Measurements from ENCODE around the gene ABL2. TPM values are rescaled to one million over a fixed set of nuclear protein-coding genes. Genes with fewer than 3 reads are reported as not detected.
A peak's percentile ranks its signal among the peaks of the same experiment; 100 is the strongest.

Gene ABL2
- total RNA-seq, 2 experiments from 2014 or later = 8.2 to 8.4 TPM

DNA sequence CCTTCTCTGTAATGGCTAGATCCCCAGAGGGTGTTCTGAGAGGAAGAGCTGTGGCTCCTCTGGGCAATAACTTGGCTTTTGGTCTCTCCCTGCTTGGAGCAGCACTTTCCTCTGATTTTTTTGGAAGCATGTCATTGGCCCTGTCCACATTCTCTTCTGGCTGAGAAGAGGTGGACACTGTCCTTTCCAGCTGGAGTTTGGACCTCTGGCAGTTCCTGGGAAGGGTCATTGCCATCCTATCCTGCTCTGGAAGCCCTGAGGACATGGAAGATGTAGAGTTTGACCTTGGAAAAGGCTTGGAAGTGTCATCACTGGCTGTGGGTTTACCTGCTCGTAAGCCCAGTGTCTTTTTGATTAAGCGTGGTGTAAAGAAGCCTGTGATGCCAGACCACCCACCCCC is 120.8 kb downstream of the ABL2 start:
- TF ChIP-seq, protein P1, sequence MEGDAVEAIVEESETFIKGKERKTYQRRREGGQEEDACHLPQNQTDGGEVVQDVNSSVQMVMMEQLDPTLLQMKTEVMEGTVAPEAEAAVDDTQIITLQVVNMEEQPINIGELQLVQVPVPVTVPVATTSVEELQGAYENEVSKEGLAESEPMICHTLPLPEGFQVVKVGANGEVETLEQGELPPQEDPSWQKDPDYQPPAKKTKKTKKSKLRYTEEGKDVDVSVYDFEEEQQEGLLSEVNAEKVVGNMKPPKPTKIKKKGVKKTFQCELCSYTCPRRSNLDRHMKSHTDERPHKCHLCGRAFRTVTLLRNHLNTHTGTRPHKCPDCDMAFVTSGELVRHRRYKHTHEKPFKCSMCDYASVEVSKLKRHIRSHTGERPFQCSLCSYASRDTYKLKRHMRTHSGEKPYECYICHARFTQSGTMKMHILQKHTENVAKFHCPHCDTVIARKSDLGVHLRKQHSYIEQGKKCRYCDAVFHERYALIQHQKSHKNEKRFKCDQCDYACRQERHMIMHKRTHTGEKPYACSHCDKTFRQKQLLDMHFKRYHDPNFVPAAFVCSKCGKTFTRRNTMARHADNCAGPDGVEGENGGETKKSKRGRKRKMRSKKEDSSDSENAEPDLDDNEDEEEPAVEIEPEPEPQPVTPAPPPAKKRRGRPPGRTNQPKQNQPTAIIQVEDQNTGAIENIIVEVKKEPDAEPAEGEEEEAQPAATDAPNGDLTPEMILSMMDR (IDR thresholded peaks at IDR 0.05) = no peak
- intact Hi-C loops (cut with micrococcal nuclease) = no loop called here
- POLR2A ChIA-PET = no interaction called here
- Mint-ChIP-seq H3K4me3 (no peak overlapping the region), H3K27me3 (no peaks in the 10 kb centered on the region), H3K36me3 (ENCODE audit: low read depth) (peaks cover 10% of the 10 kb centered on the region), H3K4me1 (ENCODE audit: low read depth) (no peaks in the 10 kb centered on the region), H3K9me3 (no peaks in the 10 kb centered on the region), H3K27ac (no peak overlapping the region)
- CTCF ChIA-PET = no interaction called here
- ATAC-seq = no peak
- DNase-seq = no peak

DNA sequence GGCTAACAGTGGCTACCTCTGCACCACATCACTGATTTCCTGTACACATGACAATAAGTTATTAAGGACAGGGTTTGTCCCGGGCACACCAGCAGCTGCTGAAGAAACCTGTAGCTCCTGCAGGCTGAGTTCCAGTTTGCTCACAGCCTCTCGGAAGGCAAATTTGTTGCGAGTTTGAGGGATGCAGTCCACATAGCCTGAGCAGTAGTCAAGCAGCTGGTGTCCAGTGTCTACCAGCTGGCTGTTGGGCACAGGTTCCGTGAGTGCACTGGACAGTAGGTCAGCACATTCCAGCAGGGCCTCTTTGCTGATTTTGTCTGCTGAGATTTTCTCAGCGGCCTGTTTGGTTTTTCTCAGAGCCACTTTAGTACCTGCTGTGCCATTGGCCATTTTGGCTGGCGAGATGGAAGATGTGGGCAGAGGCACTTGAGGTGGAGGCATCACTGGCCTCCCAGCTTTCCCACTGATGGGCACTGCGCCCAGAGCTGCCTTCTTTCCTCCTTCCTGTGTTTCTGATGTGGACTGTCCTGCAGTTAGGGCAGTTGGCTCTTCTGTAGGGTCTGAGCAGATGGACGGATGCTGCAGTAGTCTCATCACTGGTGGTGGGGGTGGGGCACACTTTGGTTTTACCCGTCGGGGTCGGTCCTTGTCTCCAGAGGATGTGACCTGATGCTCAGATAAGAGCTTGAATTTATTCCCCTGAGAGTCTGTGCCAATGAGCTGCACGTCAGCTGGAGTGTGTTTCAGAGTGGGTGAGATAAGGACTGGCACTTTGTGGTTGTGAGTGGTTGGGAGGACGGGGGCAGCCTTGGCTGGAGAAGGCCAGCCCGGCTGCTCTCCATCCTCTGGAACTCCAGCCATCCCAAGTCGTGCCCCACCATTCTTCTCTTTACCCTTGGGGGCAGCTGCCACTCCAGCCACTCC is 121.5 kb downstream of the ABL2 start:
- Mint-ChIP-seq H3K27me3 (no peaks in the 10 kb centered on the region), H3K9me3 (no peaks in the 10 kb centered on the region), H3K27ac (no peak overlapping the region), H3K4me3 (no peak overlapping the region), H3K4me1 (ENCODE audit: low read depth) (no peaks in the 10 kb centered on the region), H3K36me3 (ENCODE audit: low read depth) (peaks cover 10% of the 10 kb centered on the region)
- CTCF ChIA-PET = interaction anchor here (4.2 kb wide), 1 partner anchor 13 kb away, joined by 16 read pairs; no protein-coding TSS in a partner anchor
- POLR2A ChIA-PET = no interaction called here
- DNase-seq = no peak
- TF ChIP-seq, protein P1 (IDR thresholded peaks at IDR 0.05) = no peak
- ATAC-seq = no peak
- intact Hi-C loops (cut with micrococcal nuclease) = no loop called here

DNA sequence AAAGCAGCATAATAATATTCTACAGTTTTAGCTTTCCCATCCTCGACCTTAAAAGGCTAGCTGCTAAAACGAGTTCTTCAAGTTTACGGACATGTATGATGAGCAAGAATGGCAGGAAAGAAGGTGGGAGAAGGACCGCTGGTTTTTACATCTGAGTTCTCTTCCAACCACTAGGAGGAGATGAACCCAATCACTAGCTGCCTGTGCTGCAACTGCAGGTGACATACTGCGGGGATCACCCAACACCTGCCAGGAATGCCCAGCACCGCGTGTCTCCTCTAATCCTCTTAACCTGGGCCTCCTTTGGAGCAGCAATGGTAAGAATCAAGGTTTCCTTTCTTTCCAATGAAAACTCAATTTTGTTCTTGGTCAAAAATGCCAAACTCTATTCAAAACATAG is 124.1 kb downstream of the ABL2 start:
- TF ChIP-seq, protein P1 (IDR thresholded peaks at IDR 0.05) = no peak
- Mint-ChIP-seq H3K36me3 (ENCODE audit: low read depth) (peaks cover 6% of the 10 kb centered on the region), H3K4me3 (no peak overlapping the region), H3K9me3 (no peaks in the 10 kb centered on the region), H3K27me3 (no peaks in the 10 kb centered on the region), H3K27ac (no peak overlapping the region), H3K4me1 (ENCODE audit: low read depth) (no peaks in the 10 kb centered on the region)
- POLR2A ChIA-PET = interaction anchor here (1.1 kb wide), 1 partner anchor 38 kb away, joined by 3 read pairs; no protein-coding TSS in a partner anchor
- intact Hi-C loops (cut with micrococcal nuclease) = no loop called here
- CTCF ChIA-PET = interaction anchor here (1.1 to 4.2 kb wide), 6 partner anchors 14 to 265 kb away, joined by 3 to 16 read pairs (median 4); no protein-coding TSS in a partner anchor
- ATAC-seq = no peak
- DNase-seq = peak; percentile 7

DNA sequence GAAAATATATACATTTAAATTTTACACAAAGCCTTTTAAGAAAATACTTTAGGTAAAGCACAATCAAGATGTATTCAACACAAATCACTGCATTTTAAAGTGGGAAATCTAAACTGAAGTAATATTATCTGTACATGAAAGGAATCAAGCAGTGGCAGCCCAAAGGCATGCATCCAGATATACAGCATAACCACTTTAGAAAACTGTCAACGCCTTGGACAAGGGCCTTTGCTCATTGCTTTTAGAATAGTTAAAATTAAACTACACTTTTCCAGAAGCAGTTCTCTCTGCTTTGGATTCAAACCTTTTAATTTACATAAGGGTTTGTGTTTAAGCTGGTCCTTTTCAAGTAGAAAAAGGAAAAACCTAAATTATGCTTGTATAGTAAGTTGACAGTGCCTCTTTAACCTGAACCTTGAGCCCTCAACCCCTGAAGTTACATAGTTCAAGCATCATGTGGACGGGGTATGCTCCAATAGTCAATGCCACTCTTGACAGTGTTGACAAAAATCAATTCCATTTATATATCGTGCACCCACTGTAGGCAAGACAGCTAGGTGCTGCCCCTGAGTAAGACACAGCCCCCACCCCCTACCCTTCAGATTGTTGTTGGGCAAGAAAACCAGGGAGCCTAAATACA is 124.7 kb downstream of the ABL2 start:
- no peaks in the 10 kb centered on the region for H3K27me3 Mint-ChIP-seq
- ChIA-PET CTCF (interaction anchor here (1.1 to 4.2 kb wide), 4 partner anchors 13 to 266 kb away, joined by 4 to 16 read pairs (median 4); no protein-coding TSS in a partner anchor), POLR2A (no interaction called here)
- no peak overlapping the region for H3K4me3 Mint-ChIP-seq
- ATAC-seq (no peak), DNase-seq (no peak)
- intact Hi-C loops (cut with micrococcal nuclease) = no loop called here
- peaks cover 4% of the 10 kb centered on the region for H3K36me3 Mint-ChIP-seq (ENCODE audit: low read depth)
- H3K27ac Mint-ChIP-seq = no peak overlapping the region
- H3K4me1 Mint-ChIP-seq (ENCODE audit: low read depth) = no peaks in the 10 kb centered on the region
- TF ChIP-seq, protein P1 (IDR thresholded peaks at IDR 0.05) = no peak
- no peaks in the 10 kb centered on the region for H3K9me3 Mint-ChIP-seq

DNA sequence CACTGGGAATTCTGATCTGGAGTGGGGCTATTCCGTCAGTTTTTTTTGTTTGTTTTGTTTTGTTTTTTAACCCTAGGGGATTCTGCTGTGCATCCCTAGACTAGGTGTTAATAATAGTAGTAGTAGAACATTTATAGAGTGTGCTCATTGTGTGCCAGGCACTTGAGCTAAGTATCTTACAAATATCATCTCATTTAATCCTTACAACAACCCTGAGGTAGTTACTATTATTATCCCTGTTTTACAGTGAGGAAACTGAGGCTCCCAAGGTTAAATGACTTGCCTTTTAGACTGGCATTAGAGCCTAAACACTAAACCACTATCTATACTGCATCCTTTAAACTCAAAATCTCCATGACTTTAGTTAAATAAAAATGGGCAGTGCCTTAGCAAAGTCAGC is 125.5 kb downstream of the ABL2 start:
- H3K36me3 Mint-ChIP-seq (ENCODE audit: low read depth) = no peaks in the 10 kb centered on the region
- H3K9me3 Mint-ChIP-seq = no peaks in the 10 kb centered on the region
- no peak overlapping the region for H3K4me3 Mint-ChIP-seq
- no peaks in the 10 kb centered on the region for H3K27me3 Mint-ChIP-seq
- H3K4me1 Mint-ChIP-seq (ENCODE audit: low read depth) = no peaks in the 10 kb centered on the region
- POLR2A ChIA-PET = no interaction called here
- CTCF ChIA-PET = interaction anchor here (4.2 kb wide), 1 partner anchor 17 kb away, joined by 16 read pairs; no protein-coding TSS in a partner anchor
- no peak for DNase-seq
- no peak overlapping the region for H3K27ac Mint-ChIP-seq
- TF ChIP-seq, protein P1 (IDR thresholded peaks at IDR 0.05) = no peak
- intact Hi-C loops (cut with micrococcal nuclease) = no loop called here
- ATAC-seq = no peak

All from activated CD8-positive, alpha-beta T cell treated with anti-CD3 and anti-CD28 coated beads for 36 hours (primary cell).